ENCODE measurements around the gene SERTAD4. TPM values are rescaled to one million over a fixed set of nuclear protein-coding genes. Genes with fewer than 3 reads are reported as not detected.

The SERTAD4 gene
- total and polyA plus RNA-seq, 8 donors = 0.29 to 5.4 (median 2.5) TPM

GRCh38 chr1:210280221-210280620 lies 47.6 kb downstream of the SERTAD4 start:
- intact Hi-C loops (cut with DNase I; ENCODE audit: low total_unique reads) = no loop called here
- no peaks in the 10 kb centered on the region for H3K27me3 ChIP-seq
- H3K27ac ChIP-seq = no peak overlapping the region
- H3K9me3 ChIP-seq = peaks cover 5 to 28% (median 21%) of the 10 kb centered on the region in 4 donors
- TF ChIP-seq CTCF (IDR thresholded peaks at IDR 0.05) (no peak), POLR2AphosphoS5 (IDR thresholded peaks at IDR 0.05) (no peak)
- no peak for DNase-seq
- H3K36me3 ChIP-seq = no peaks in the 10 kb centered on the region
- 69 to 79% (median 74%) methylated on average over 5 of the region's 5 CpGs for WGBS, 5 donors
- H3K4me1 ChIP-seq = no peaks in the 10 kb centered on the region
- H3K4me3 ChIP-seq = no peak overlapping the region

- H3K27ac ChIP-seq = no peak overlapping the region
- WGBS, 5 donors = 84 to 91% (median 91%) methylated on average over 4 of the region's 4 CpGs
Observed at GRCh38 chr1:210288116-210288515, 55.5 kb downstream of the SERTAD4 start.

GRCh38 chr1:210289248-210289647 lies 56.7 kb downstream of the SERTAD4 start:
- Histone ChIP-seq H3K4me1 (peaks cover 15 to 30% (median 24%) of the 10 kb centered on the region in 4 donors), H3K9me3 (no peaks in the 10 kb centered on the region), H3K27ac (no peak overlapping the region), H3K27me3 (peaks cover 0 to 11% (median 6%) of the 10 kb centered on the region in 3 donors), H3K36me3 (no peaks in the 10 kb centered on the region), H3K4me3 (no peak overlapping the region)
- intact Hi-C loops (cut with DNase I; ENCODE audit: low total_unique reads) = no loop called here
- no peak for TF ChIP-seq EP300 (IDR thresholded peaks at IDR 0.05)
- no peak for DNase-seq
- WGBS, 5 donors = 76 to 88% (median 84%) methylated on average over 4 of the region's 4 CpGs

More at GRCh38 chr1:210288116-210288515, 55.5 kb downstream of the SERTAD4 start:
- H3K4me1 ChIP-seq = peaks cover 11 to 18% (median 15%) of the 10 kb centered on the region in 4 donors
- H3K9me3 ChIP-seq = no peaks in the 10 kb centered on the region
- DNase-seq = no peak
- intact Hi-C loops (cut with DNase I; ENCODE audit: low total_unique reads) = no loop called here
- peaks cover 0 to 11% (median 6%) of the 10 kb centered on the region in 3 donors for H3K27me3 ChIP-seq
- no peak for TF ChIP-seq POLR2A (IDR thresholded peaks at IDR 0.05)
- no peak for TF ChIP-seq CTCF (IDR thresholded peaks at IDR 0.05)
- TF ChIP-seq EP300 (IDR thresholded peaks at IDR 0.05) = no peak
- TF ChIP-seq POLR2AphosphoS5 (IDR thresholded peaks at IDR 0.05) = no peak
- no peak overlapping the region for H3K4me3 ChIP-seq
- no peaks in the 10 kb centered on the region for H3K36me3 ChIP-seq

- H3K36me3 ChIP-seq = no peaks in the 10 kb centered on the region
- intact Hi-C loops (cut with DNase I; ENCODE audit: low total_unique reads) = no loop called here
- no peak for TF ChIP-seq POLR2A (IDR thresholded peaks at IDR 0.05)
- no peak for TF ChIP-seq EP300 (IDR thresholded peaks at IDR 0.05)
- TF ChIP-seq CTCF (IDR thresholded peaks at IDR 0.05) = no peak
- TF ChIP-seq POLR2AphosphoS5 (IDR thresholded peaks at IDR 0.05) = no peak
- peak in 1 of 2 donors; percentile 19 for DNase-seq
- peaks cover 0 to 11% (median 6%) of the 10 kb centered on the region in 3 donors for H3K27me3 ChIP-seq
- H3K4me3 ChIP-seq = no peak overlapping the region
- no peaks in the 10 kb centered on the region for H3K9me3 ChIP-seq
- H3K27ac ChIP-seq = peak overlapping the region in 2 of 5 donors; percentile 74 to 86
- H3K4me1 ChIP-seq = peaks cover 15 to 43% (median 37%) of the 10 kb centered on the region in 4 donors
- 50 to 75% (median 58%) methylated on average over 8 of the region's 8 CpGs for WGBS, 5 donors
Observed at GRCh38 chr1:210291081-210291764, 58.6 kb downstream of the SERTAD4 start.

- Histone ChIP-seq H3K4me3 (peak overlapping the region; percentile 45 to 50 (median 50)), H3K27ac (peak overlapping the region in 4 of 5 donors; percentile 74 to 86 (median 78)), H3K4me1 (peaks cover 15 to 43% (median 37%) of the 10 kb centered on the region in 4 donors), H3K36me3 (no peaks in the 10 kb centered on the region), H3K9me3 (no peaks in the 10 kb centered on the region), H3K27me3 (peaks cover 0 to 11% (median 6%) of the 10 kb centered on the region in 3 donors)
- TF ChIP-seq EP300 (IDR thresholded peaks at IDR 0.05) (no peak), CTCF (IDR thresholded peaks at IDR 0.05) (no peak), POLR2A (IDR thresholded peaks at IDR 0.05) (no peak)
- intact Hi-C loops (cut with DNase I; ENCODE audit: low total_unique reads) = no loop called here
- peak in 1 of 2 donors; percentile 63 for DNase-seq
- WGBS, 5 donors = 19 to 37% (median 28%) methylated on average over 9 of the region's 9 CpGs
Observed at GRCh38 chr1:210291786-210292230, 59.2 kb downstream of the SERTAD4 start.
